ENCODE data around the gene SNUPN.

Gene SNUPN

GRCh38 chr15:75648156-75649000, 22.9 kb upstream of the SNUPN start:
- Histone ChIP-seq H3K27me3 (replicated peaks in 2 of 5; ENCODE audit: control insufficient read depth in 4 of 5, insufficient read depth in 5 of 5, low read length in 4 of 5) (peaks cover 0 to 6% (median 0%) of the 10 kb centered on the region in 5 experiments), H3K4me3 (ENCODE audit: control insufficient read depth in 1 of 7, extremely low read depth in 1 of 7, insufficient read depth in 4 of 7, low read depth in 2 of 7, low read length in 6 of 7) (peak overlapping the region; percentile 57 to 93 (median 76)), H3K27ac (ENCODE audit: insufficient read depth in 1 of 2, low read depth in 1 of 2, low read length in 2 of 2, poor library complexity in 1 of 2, severe bottlenecking in 2 of 2) (peak overlapping the region in 1 of 2 experiments; percentile 70), H3K9me3 (ENCODE audit: control extremely low read depth in 1 of 5, control insufficient read depth in 4 of 5, insufficient read depth in 2 of 5, low read depth in 1 of 5, low read length in 4 of 5) (no peaks in the 10 kb centered on the region), H3K4me1 (ENCODE audit: control extremely low read depth in 1 of 4, control insufficient read depth in 4 of 4, insufficient read depth in 4 of 4, low read length in 3 of 4) (peaks cover 0 to 34% (median 30%) of the 10 kb centered on the region in 4 experiments), H3K36me3 (ENCODE audit: control insufficient read depth in 4 of 4, insufficient read depth in 4 of 4, low read length in 3 of 4) (peaks cover 0 to 5% (median 0%) of the 10 kb centered on the region in 4 experiments)
- DNase-seq = no peak
- ChIA-PET CTCF (interaction anchor here (0.7 to 1.8 kb wide), 10 partner anchors 18 to 196 kb away, joined by 3 to 6 read pairs (median 3); partner anchors contain the start of gene PTPN9), POLR2A (interaction anchor here (1.6 kb wide), 1 partner anchor 140 kb away, joined by 7 read pairs; no protein-coding TSS in a partner anchor)
- WGBS (ENCODE audit: insufficient coverage) = 20% methylated on average over 27 of the region's 34 CpGs

- H3K4me1 ChIP-seq (ENCODE audit: control extremely low read depth in 1 of 4, control insufficient read depth in 4 of 4, insufficient read depth in 4 of 4, low read length in 3 of 4) = peaks cover 0 to 34% (median 30%) of the 10 kb centered on the region in 4 experiments
Measured at GRCh38 chr15:75647370-75648155, 22.0 kb upstream of the SNUPN start, which contains the start of gene SNX33. Gene SNX33, plus strand, starts transcription at chr15:75647912. Its CDS starts 1,191 bp downstream, at chr15:75649103.

GRCh38 chr15:75646944-75647364, 21.4 kb upstream of the SNUPN start:
- H3K36me3 ChIP-seq (ENCODE audit: control insufficient read depth in 4 of 4, insufficient read depth in 4 of 4, low read length in 3 of 4) = peaks cover 0 to 5% (median 0%) of the 10 kb centered on the region in 4 experiments
- POLR2A ChIA-PET = interaction anchor here (0.5 to 1.6 kb wide), 2 partner anchors 78 to 138 kb away, joined by 3 to 7 read pairs; no protein-coding TSS in a partner anchor
- peak overlapping the region; percentile 57 to 93 (median 76) for H3K4me3 ChIP-seq (ENCODE audit: control insufficient read depth in 1 of 7, extremely low read depth in 1 of 7, insufficient read depth in 4 of 7, low read depth in 2 of 7, low read length in 6 of 7)
- DNase-seq = peak in 2 of 3 donors; percentile 29 to 41
- CTCF ChIA-PET = interaction anchor here (1.0 to 1.8 kb wide), 8 partner anchors 34 to 195 kb away, joined by 3 to 6 read pairs (median 3); no protein-coding TSS in a partner anchor
- H3K9me3 ChIP-seq (ENCODE audit: control extremely low read depth in 1 of 5, control insufficient read depth in 4 of 5, insufficient read depth in 2 of 5, low read depth in 1 of 5, low read length in 4 of 5) = no peaks in the 10 kb centered on the region
- peaks cover 0 to 6% (median 0%) of the 10 kb centered on the region in 5 experiments for H3K27me3 ChIP-seq (replicated peaks in 2 of 5; ENCODE audit: control insufficient read depth in 4 of 5, insufficient read depth in 5 of 5, low read length in 4 of 5)
- H3K4me1 ChIP-seq (ENCODE audit: control extremely low read depth in 1 of 4, control insufficient read depth in 4 of 4, insufficient read depth in 4 of 4, low read length in 3 of 4) = peaks cover 0 to 30% (median 28%) of the 10 kb centered on the region in 4 experiments
- 2% methylated on average over 16 of the region's 26 CpGs for WGBS (ENCODE audit: insufficient coverage)
- H3K27ac ChIP-seq (ENCODE audit: insufficient read depth in 1 of 2, low read depth in 1 of 2, low read length in 2 of 2, poor library complexity in 1 of 2, severe bottlenecking in 2 of 2) = peak overlapping the region in 1 of 2 experiments; percentile 43

More at GRCh38 chr15:75647370-75648155, 22.0 kb upstream of the SNUPN start, which contains the start of gene SNX33:
- peak within 1 kb of the TSS; percentile 57 to 93 (median 76) for H3K4me3 ChIP-seq (ENCODE audit: control insufficient read depth in 1 of 7, extremely low read depth in 1 of 7, insufficient read depth in 4 of 7, low read depth in 2 of 7, low read length in 6 of 7)
- peak within 1 kb of the TSS in 1 of 2 experiments; percentile 70 for H3K27ac ChIP-seq (ENCODE audit: insufficient read depth in 1 of 2, low read depth in 1 of 2, low read length in 2 of 2, poor library complexity in 1 of 2, severe bottlenecking in 2 of 2)
- ChIA-PET CTCF (interaction anchor here (0.7 to 1.8 kb wide), 12 partner anchors 19 to 196 kb away, joined by 3 to 6 read pairs (median 3); partner anchors contain the start of gene PTPN9), POLR2A (interaction anchor here (0.5 to 1.6 kb wide), 2 partner anchors 77 to 139 kb away, joined by 3 to 7 read pairs; no protein-coding TSS in a partner anchor)
- under 1% methylated on average over 52 of the region's 76 CpGs for WGBS (ENCODE audit: insufficient coverage)
- DNase-seq = peak; percentile 52 to 64 (median 59)
- peaks cover 0 to 6% (median 0%) of the 10 kb centered on the region in 5 experiments for H3K27me3 ChIP-seq (replicated peaks in 2 of 5; ENCODE audit: control insufficient read depth in 4 of 5, insufficient read depth in 5 of 5, low read length in 4 of 5)
- H3K9me3 ChIP-seq (ENCODE audit: control extremely low read depth in 1 of 5, control insufficient read depth in 4 of 5, insufficient read depth in 2 of 5, low read depth in 1 of 5, low read length in 4 of 5) = no peaks in the 10 kb centered on the region
- H3K36me3 ChIP-seq (ENCODE audit: control insufficient read depth in 4 of 4, insufficient read depth in 4 of 4, low read length in 3 of 4) = peaks cover 0 to 5% (median 0%) of the 10 kb centered on the region in 4 experiments

- Histone ChIP-seq H3K9me3 (ENCODE audit: control extremely low read depth in 1 of 5, control insufficient read depth in 4 of 5, insufficient read depth in 2 of 5, low read depth in 1 of 5, low read length in 4 of 5) (no peaks in the 10 kb centered on the region), H3K27ac (ENCODE audit: insufficient read depth in 1 of 2, low read depth in 1 of 2, low read length in 2 of 2, poor library complexity in 1 of 2, severe bottlenecking in 2 of 2) (no peak overlapping the region), H3K4me3 (ENCODE audit: control insufficient read depth in 1 of 7, extremely low read depth in 1 of 7, insufficient read depth in 4 of 7, low read depth in 2 of 7, low read length in 6 of 7) (peak overlapping the region; percentile 57 to 93 (median 76)), H3K36me3 (ENCODE audit: control insufficient read depth in 4 of 4, insufficient read depth in 4 of 4, low read length in 3 of 4) (peaks cover 0 to 5% (median 0%) of the 10 kb centered on the region in 4 experiments), H3K4me1 (ENCODE audit: control extremely low read depth in 1 of 4, control insufficient read depth in 4 of 4, insufficient read depth in 4 of 4, low read length in 3 of 4) (peaks cover 0 to 24% (median 22%) of the 10 kb centered on the region in 4 experiments), H3K27me3 (replicated peaks in 2 of 5; ENCODE audit: control insufficient read depth in 4 of 5, insufficient read depth in 5 of 5, low read length in 4 of 5) (peaks cover 0 to 6% (median 0%) of the 10 kb centered on the region in 5 experiments)
- 53% methylated on average over 5 of the region's 5 CpGs for WGBS (ENCODE audit: insufficient coverage)
- ChIA-PET CTCF (interaction anchor here (1.0 to 1.8 kb wide), 3 partner anchors 36 to 134 kb away, joined by 3 to 5 read pairs (median 3); no protein-coding TSS in a partner anchor), POLR2A (interaction anchor here (1.6 to 1.7 kb wide), 2 partner anchors 20 to 138 kb away, joined by 3 to 7 read pairs; no protein-coding TSS in a partner anchor)
- DNase-seq = no peak
Measured at GRCh38 chr15:75646112-75646943, 20.8 kb upstream of the SNUPN start.

GRCh38 chr15:75644376-75644775, 18.9 kb upstream of the SNUPN start:
- Histone ChIP-seq H3K4me1 (ENCODE audit: control extremely low read depth in 1 of 4, control insufficient read depth in 4 of 4, insufficient read depth in 4 of 4, low read length in 3 of 4) (peaks cover 2 to 31% (median 26%) of the 10 kb centered on the region in 4 experiments), H3K9me3 (ENCODE audit: control extremely low read depth in 1 of 5, control insufficient read depth in 4 of 5, insufficient read depth in 2 of 5, low read depth in 1 of 5, low read length in 4 of 5) (no peaks in the 10 kb centered on the region), H3K36me3 (ENCODE audit: control insufficient read depth in 4 of 4, insufficient read depth in 4 of 4, low read length in 3 of 4) (no peaks in the 10 kb centered on the region), H3K27me3 (replicated peaks in 2 of 5; ENCODE audit: control insufficient read depth in 4 of 5, insufficient read depth in 5 of 5, low read length in 4 of 5) (peaks cover 0 to 6% (median 0%) of the 10 kb centered on the region in 5 experiments), H3K4me3 (ENCODE audit: control insufficient read depth in 1 of 7, extremely low read depth in 1 of 7, insufficient read depth in 4 of 7, low read depth in 2 of 7, low read length in 6 of 7) (no peak overlapping the region), H3K27ac (ENCODE audit: insufficient read depth in 1 of 2, low read depth in 1 of 2, low read length in 2 of 2, poor library complexity in 1 of 2, severe bottlenecking in 2 of 2) (no peak overlapping the region)
- 100% methylated on average over 2 of the region's 2 CpGs for WGBS (ENCODE audit: insufficient coverage)
- DNase-seq = no peak
- POLR2A ChIA-PET = interaction anchor here (1.7 kb wide), 1 partner anchor 18 kb away, joined by 3 read pairs; no protein-coding TSS in a partner anchor
- CTCF ChIA-PET = interaction anchor here (0.8 kb wide), 1 partner anchor 47 kb away, joined by 3 read pairs; no protein-coding TSS in a partner anchor

Data from common myeloid progenitor, CD34-positive (primary cell).